ENCODE data around the gene LARP1.

- TF ChIP-seq CTCF (conservative IDR thresholded peaks at IDR 0.05): no peak
- no peak for TF ChIP-seq ZFX (IDR thresholded peaks at IDR 0.05)
Observed at GRCh38 chr5:154773326-154773725, 18.1 kb downstream of the LARP1 start.
